A549 (cell line): ENCODE data around the gene SCARB1. TPM values are rescaled to one million over a fixed set of nuclear protein-coding genes. Genes with fewer than 3 reads are reported as not detected.

Experiments used
- ATAC-seq, 2 experiments: fragments of 200-7000 bp in 1 of 2; fragments of >200 bp in 1 of 2; cut with Nextera tagmentation in 1 of 2; cut with Tn5 transposase in 1 of 2; 3 replicates each; pipeline versions ENCODE4 v1.8.0 to v1.9.1; 2018 to 2020; ENCODE audit warnings: mild to moderate bottlenecking in 1 of 2, moderate library complexity in 1 of 2
- CTCF ChIA-PET: fragments of 300-600 bp; sonication (Branson Sonifier 250); formaldehyde crosslinking; extraction: SDS; loops from one replicate; lab custom pipeline; 2021; ENCODE audit warnings: antibody characterized with exemption, inconsistent platforms; lab: Yijun Ruan, JAX
- POLR2A ChIA-PET: fragments of 350-600 bp; formaldehyde crosslinking; extraction: SDS; loops from one replicate; lab custom pipeline; 2021; ENCODE audit warnings: antibody characterized with exemption, inconsistent platforms; lab: Yijun Ruan, JAX
- DNase-seq, 2 experiments: peaks; one replicate each; pipeline versions ENCODE4 v3.0.0 to v3.0.0-alpha.2; 2011 to 2016; ENCODE audit warnings: low read depth in 1 of 2, low spot score in 1 of 2
- FAIRE-seq: peaks from 2 replicates; lab custom pipeline; 2011; peaks lifted over from hg19 to GRCh38; lab: Jason Lieb, UNC
- H3K27ac ChIP-seq, 2 experiments: fragments of >200 bp; sonication (Bioruptor Twin); formaldehyde crosslinking; 3 replicates each; pipeline ENCODE4 v1.5.1; 2016 to 2017
- H3K4me1 ChIP-seq: fragments of >200 bp; sonication (Bioruptor Twin); formaldehyde crosslinking; 3 replicates; pipeline ENCODE4 v1.6.1; 2016
- H3K4me2 ChIP-seq: fragments of >200 bp; sonication (Bioruptor Twin); formaldehyde crosslinking; 3 replicates; pipeline ENCODE4 v1.6.1; 2016
- H3K4me3 ChIP-seq: fragments of >200 bp; sonication (Bioruptor Twin); formaldehyde crosslinking; 3 replicates; pipeline ENCODE4 v1.5.1; 2016
- H3K9me3 ChIP-seq: fragments of >200 bp; sonication (Bioruptor Twin); formaldehyde crosslinking; 3 replicates; pipeline ENCODE4 v1.6.1; 2016
- ATOH8 ChIP-seq: fragments of 250-450 bp; sonication (Bioruptor Pico); IDR thresholded peaks from 2 replicates; pipeline ENCODE4 v1.5.0; 2020; ENCODE audit warnings: low read depth, mild to moderate bottlenecking, moderate library complexity
- CEBPB ChIP-seq, 2 experiments: fragments of >200 bp in 1 of 2; sonication (Bioruptor Twin) in 1 of 2; formaldehyde crosslinking in 1 of 2; IDR thresholded peaks; 2 replicates each; pipeline ENCODE4 v1.6.1; 2012 to 2016
- CHD4 ChIP-seq: fragments of 200-600 bp; sonication (generic); IDR thresholded peaks from 2 replicates; pipeline ENCODE4 v1.6.1; 2016; ENCODE audit warnings: antibody characterized with exemption, mild to moderate bottlenecking, borderline replicate concordance
- CTCF ChIP-seq: fragments of >200 bp; sonication (Bioruptor Twin); formaldehyde crosslinking; IDR thresholded peaks from 3 replicates; pipeline ENCODE4 v1.5.1; 2016
- FOSL2 ChIP-seq, 2 experiments: fragments of 450-650 bp in 1 of 2; fragments of >200 bp in 1 of 2; sonication (Bioruptor Twin) in 1 of 2; formaldehyde crosslinking; IDR thresholded peaks; 2 replicates each; pipeline versions ENCODE4 v1.5.0 to v1.6.1; 2016 to 2020; ENCODE audit warnings: mild to moderate bottlenecking in 1 of 2, moderate library complexity in 1 of 2
- FOXS1 ChIP-seq: fragments of 250-450 bp; sonication (Bioruptor Pico); IDR thresholded peaks from 2 replicates; pipeline ENCODE4 v1.5.0; 2020; ENCODE audit warnings: mild to moderate bottlenecking, moderate library complexity
- GATA3 ChIP-seq: IDR thresholded peaks from 2 replicates; pipeline ENCODE4 v1.6.1; 2012; ENCODE audit warnings: borderline replicate concordance
- HDAC2 ChIP-seq: fragments of 200-600 bp; sonication (generic); IDR thresholded peaks from 2 replicates; pipeline ENCODE4 v1.6.1; 2016
- HOXB13 ChIP-seq: fragments of 250-450 bp; sonication (Bioruptor Pico); IDR thresholded peaks from 2 replicates; pipeline ENCODE4 v1.5.0; 2020; ENCODE audit warnings: low read depth, mild to moderate bottlenecking, moderate library complexity
- JUN ChIP-seq, 2 experiments: fragments of >200 bp; sonication (Bioruptor Twin); formaldehyde crosslinking; IDR thresholded peaks; 2 replicates in 1 of 2; 3 replicates in 1 of 2; pipeline ENCODE4 v1.6.1; 2016 to 2017
- MAFK ChIP-seq: fragments of 450-650 bp; IDR thresholded peaks from 2 replicates; pipeline ENCODE4 v1.6.1; 2014; ENCODE audit not compliant: partially characterized antibody
- MAX ChIP-seq: IDR thresholded peaks from 2 replicates; pipeline ENCODE4 v1.6.1; 2012
- MAZ ChIP-seq: fragments of 150-350 bp; IDR thresholded peaks from 2 replicates; pipeline ENCODE4 v1.6.1; 2014; ENCODE audit warnings: antibody characterized with exemption, low read depth, low read length, borderline replicate concordance
- MYC ChIP-seq: IDR thresholded peaks from 2 replicates; pipeline ENCODE4 v1.6.1; 2012; ENCODE audit warnings: mild to moderate bottlenecking, inconsistent platforms, low read length, improper control_type of control experiment, borderline replicate concordance
- PHF8 ChIP-seq: fragments of 200-600 bp; sonication (generic); IDR thresholded peaks from 2 replicates; pipeline ENCODE4 v1.6.1; 2016; ENCODE audit warnings: low read depth, mild to moderate bottlenecking, antibody characterized with exemption, moderate library complexity, borderline replicate concordance
- POLR2AphosphoS2 ChIP-seq: conservative IDR thresholded peaks from 2 replicates; pipeline ENCODE4 v1.6.1; 2012; ENCODE audit warnings: low read length, improper control_type of control experiment, inconsistent platforms
- RAD21 ChIP-seq, 2 experiments: fragments of >200 bp in 1 of 2; sonication (Bioruptor Twin) in 1 of 2; formaldehyde crosslinking in 1 of 2; IDR thresholded peaks in 1 of 2; conservative IDR thresholded peaks in 1 of 2; 2 replicates in 1 of 2; 3 replicates in 1 of 2; pipeline ENCODE4 v1.6.1; 2012 to 2018; ENCODE audit warnings: inconsistent platforms in 1 of 2
- RARB ChIP-seq: fragments of 250-450 bp; sonication (Bioruptor Pico); IDR thresholded peaks from 2 replicates; pipeline ENCODE4 v1.8.0; 2021; ENCODE audit warnings: mild to moderate bottlenecking, moderate library complexity
- REST ChIP-seq: fragments of 200-600 bp; sonication (generic); IDR thresholded peaks from 2 replicates; pipeline ENCODE4 v1.6.1; 2016; ENCODE audit warnings: antibody characterized with exemption, mild to moderate bottlenecking, moderate library complexity
- RNF2 ChIP-seq: fragments of 200-600 bp; sonication (generic); IDR thresholded peaks from 2 replicates; pipeline ENCODE4 v1.6.1; 2016; ENCODE audit warnings: low read depth, mild to moderate bottlenecking, antibody characterized with exemption, moderate library complexity, borderline replicate concordance
- SMC3 ChIP-seq: fragments of >200 bp; sonication (Bioruptor Twin); formaldehyde crosslinking; IDR thresholded peaks from 3 replicates; pipeline ENCODE4 v1.6.1; 2018; ENCODE audit warnings: inconsistent platforms
- SREBF2 ChIP-seq: fragments of 450-650 bp; IDR thresholded peaks from 2 replicates; pipeline ENCODE4 v1.6.1; 2014; ENCODE audit warnings: mild to moderate bottlenecking, moderate library complexity
- TP53 ChIP-seq: fragments of 250-450 bp; sonication (Bioruptor Pico); IDR thresholded peaks from 2 replicates; pipeline ENCODE4 v1.5.0; 2021; ENCODE audit warnings: mild to moderate bottlenecking, moderate library complexity
- WGBS: methylation state at CpG from one replicate; pipeline ENCODE4 v1.1.6; 2017; ENCODE audit errors: missing lambda C conversion rate; 5-methylcytosine and 5-hydroxymethylcytosine counted together
- polyA plus RNA-seq, 4 experiments: library from polyadenylated mRNA; depleted of rRNA in 3 of 4; stranded (reverse); fragments of >200 nt; fragmentation: RNase III in 1 of 4; extraction: RNeasy Plus Mini Kit Qiagen cat#74134 plus additional on column Dnase treatment in 1 of 4; gene quantifications; 2 replicates in 3 of 4; 3 replicates in 1 of 4; pipeline ENCODE4 v1.2.3, GENCODE V29; 2011 to 2017

Gene SCARB1
- polyA plus RNA-seq, 2 of the 4 experiments (the other 2 are of a cell fraction): 81.1 to 154 TPM

GRCh38 chr12:124909831-124910560 is 46.3 kb upstream of the SCARB1 start (continued):
- TF ChIP-seq REST (no peak; the same call in 1 of the 2 replicates), MAFK (peak; percentile 90), TP53 (CRISPR knock-in tag) (peak; percentile 5; the same call in 1 of the 2 replicates), CHD4 (no peak), FOXS1 (CRISPR knock-in tag) (peak; percentile 36; the same call in 1 of the 2 replicates), ATOH8 (CRISPR knock-in tag) (peak; percentile 12; the same call in 1 of the 2 replicates), RAD21 (conservative IDR thresholded peaks at IDR 0.05 in 1 of 2, IDR thresholded peaks at IDR 0.05 in 1 of 2) (no peak), RARB (peak; percentile 86), SREBF2 (no peak), POLR2AphosphoS2 (peak; percentile 83), HDAC2 (no peak), CEBPB (IDR thresholded peaks at IDR 0.05) (no peak), MYC (no peak), MAZ (no peak; the same call in 1 of the 2 replicates), JUN (IDR thresholded peaks at IDR 0.05) (peak; percentile 31 to 39; a peak in 4 of 5 replicates), RNF2 (no peak), GATA3 (peak; percentile 36; the same call in 1 of the 2 replicates)

GRCh38 chr12:124906606-124907261 is 43.1 kb upstream of the SCARB1 start:
- Histone ChIP-seq H3K4me2 (peak overlapping the region; percentile 32), H3K4me1 (peaks cover 75% of the 10 kb centered on the region), H3K27ac (peak overlapping the region; percentile 72 to 85), H3K9me3 (no peaks in the 10 kb centered on the region), H3K4me3 (no peak overlapping the region)
- TF ChIP-seq SMC3 (peak; percentile 97), PHF8 (no peak), CTCF (peak; percentile 100), MAX (peak; percentile 47), MAFK (peak; percentile 60), RAD21 (conservative IDR thresholded peaks at IDR 0.05 in 1 of 2, IDR thresholded peaks at IDR 0.05 in 1 of 2) (peak; percentile 98), HOXB13 (CRISPR knock-in tag) (no peak), FOSL2 (IDR thresholded peaks at IDR 0.05) (no peak), FOSL2 (CRISPR knock-in tag; IDR thresholded peaks at IDR 0.05) (peak; percentile 61; the same call in 1 of the 2 replicates)
- DNase-seq (peak; percentile 82 to 96), ATAC-seq (peak; percentile 16 to 34; a peak in 3 of 6 replicates), FAIRE-seq (no peak)
- CTCF ChIA-PET: interaction anchor here (0.6 to 12.9 kb wide), 44 partner anchors 10 to 874 kb away, joined by 3 to 243 read pairs (median 4); partner anchors contain the start of gene SCARB1
- POLR2A ChIA-PET: interaction anchor here (1.3 to 5.8 kb wide), 5 partner anchors 9 to 33 kb away, joined by 6 to 41 read pairs (median 12); no protein-coding TSS in a partner anchor
- WGBS: 3% methylated on average over 2 of the region's 2 CpGs
